Measurements from ENCODE around the gene P2RY8. TPM values are rescaled to one million over a fixed set of nuclear protein-coding genes. Genes with fewer than 3 reads are reported as not detected.
"Not testable (repeated sequence)": the region's sequence is repeated elsewhere in the genome, so short reads cannot be mapped to it uniquely, and the experiment has no call there.

Gene P2RY8
- total RNA-seq, 1 donor from 2014 or later, result 0.32 TPM

GRCh38 chrX:1427756-1428155 is 109.2 kb downstream of the P2RY8 start:
- Mint-ChIP-seq H3K36me3 (peaks cover 42% of the 10 kb centered on the region), H3K27me3 (ENCODE audit: insufficient read depth, low read depth) (peaks cover 7% of the 10 kb centered on the region), H3K27ac (no peak overlapping the region), H3K4me3 (no peak overlapping the region), H3K9me3 (peaks cover 23% of the 10 kb centered on the region), H3K4me1 (peaks cover 4% of the 10 kb centered on the region)
- Histone ChIP-seq H3K4me3 (no peak overlapping the region), H3K9ac (no peak overlapping the region), H3F3A (ENCODE audit: low read depth) (peaks cover 12% of the 10 kb centered on the region), H3K27me3 (no peaks in the 10 kb centered on the region), H3K4me2 (no peak overlapping the region), H3K79me2 (ENCODE audit: low read depth) (no peaks in the 10 kb centered on the region), H3K27ac (no peak overlapping the region), H2AFZ (replicated peaks) (no peak overlapping the region), H3K4me1 (no peaks in the 10 kb centered on the region), H4K20me1 (ENCODE audit: low read depth) (no peaks in the 10 kb centered on the region), H3K36me3 (peaks cover 5% of the 10 kb centered on the region), H3K9me3 (ENCODE audit: low read depth) (no peaks in the 10 kb centered on the region)
- DNase-seq (ENCODE audit: low spot score), result no peak
- TF ChIP-seq EZH2phosphoT487 (IDR thresholded peaks at IDR 0.05), result no peak
- no peak for TF ChIP-seq EZH2 (IDR thresholded peaks at IDR 0.05)
- TF ChIP-seq CTCF (IDR thresholded peaks at IDR 0.05), result no peak

GRCh38 chrX:1426321-1426720 is 110.7 kb downstream of the P2RY8 start:
- DNase-seq (ENCODE audit: low spot score); H3K9me3 ChIP-seq (ENCODE audit: low read depth); H4K20me1 ChIP-seq (ENCODE audit: low read depth); H3K4me1 Mint-ChIP-seq; H3K4me3 ChIP-seq; H3K4me3 Mint-ChIP-seq; H3K4me2 ChIP-seq; H3K4me1 ChIP-seq; H3K27ac Mint-ChIP-seq; H2AFZ ChIP-seq (replicated peaks); H3K27me3 Mint-ChIP-seq (ENCODE audit: insufficient read depth, low read depth); H3K27me3 ChIP-seq; H3K79me2 ChIP-seq (ENCODE audit: low read depth); H3K27ac ChIP-seq; H3F3A ChIP-seq (ENCODE audit: low read depth); H3K9ac ChIP-seq: not testable (repeated sequence)
- H3K36me3 Mint-ChIP-seq, result peaks cover 53% of the 10 kb centered on the region
- peaks cover 35% of the 10 kb centered on the region for H3K9me3 Mint-ChIP-seq
- peaks cover 16% of the 10 kb centered on the region for H3K36me3 ChIP-seq

GRCh38 chrX:1425381-1425780 is 111.6 kb downstream of the P2RY8 start:
- no peak overlapping the region for H3K4me3 Mint-ChIP-seq
- H3F3A ChIP-seq (ENCODE audit: low read depth), result no peaks in the 10 kb centered on the region
- no peaks in the 10 kb centered on the region for H3K27me3 ChIP-seq
- no peaks in the 10 kb centered on the region for H3K4me1 ChIP-seq
- no peaks in the 10 kb centered on the region for H4K20me1 ChIP-seq (ENCODE audit: low read depth)
- H3K36me3 ChIP-seq, result peaks cover 18% of the 10 kb centered on the region
- H3K27me3 Mint-ChIP-seq (ENCODE audit: insufficient read depth, low read depth), result peaks cover 2% of the 10 kb centered on the region
- no peak overlapping the region for H2AFZ ChIP-seq (replicated peaks)
- peaks cover 35% of the 10 kb centered on the region for H3K9me3 Mint-ChIP-seq
- no peak overlapping the region for H3K27ac Mint-ChIP-seq
- H3K36me3 Mint-ChIP-seq, result peaks cover 55% of the 10 kb centered on the region
- H3K4me2 ChIP-seq, result no peak overlapping the region
- H3K4me1 Mint-ChIP-seq, result no peaks in the 10 kb centered on the region
- DNase-seq (ENCODE audit: low spot score), result no peak
- H3K9me3 ChIP-seq (ENCODE audit: low read depth), result no peaks in the 10 kb centered on the region
- TF ChIP-seq EZH2phosphoT487 (IDR thresholded peaks at IDR 0.05) (no peak), CTCF (IDR thresholded peaks at IDR 0.05) (no peak), EZH2 (IDR thresholded peaks at IDR 0.05) (no peak)
- no peaks in the 10 kb centered on the region for H3K79me2 ChIP-seq (ENCODE audit: low read depth)
- no peak overlapping the region for H3K9ac ChIP-seq
- no peak overlapping the region for H3K4me3 ChIP-seq
- no peak overlapping the region for H3K27ac ChIP-seq

- Mint-ChIP-seq H3K9me3 (peaks cover 35% of the 10 kb centered on the region), H3K27ac (no peak overlapping the region), H3K4me1 (no peaks in the 10 kb centered on the region), H3K36me3 (peaks cover 57% of the 10 kb centered on the region), H3K4me3 (no peak overlapping the region), H3K27me3 (ENCODE audit: insufficient read depth, low read depth) (peaks cover 8% of the 10 kb centered on the region)
- H2AFZ ChIP-seq (replicated peaks), result no peak overlapping the region
- H3K9me3 ChIP-seq (ENCODE audit: low read depth), result no peaks in the 10 kb centered on the region
- H3K27ac ChIP-seq, result no peak overlapping the region
- H3F3A ChIP-seq (ENCODE audit: low read depth), result peaks cover 5% of the 10 kb centered on the region
- H3K79me2 ChIP-seq (ENCODE audit: low read depth), result no peaks in the 10 kb centered on the region
- H3K4me2 ChIP-seq, result no peak overlapping the region
- no peak overlapping the region for H3K9ac ChIP-seq
- no peaks in the 10 kb centered on the region for H3K27me3 ChIP-seq
- DNase-seq (ENCODE audit: low spot score), result no peak
- no peak overlapping the region for H3K4me3 ChIP-seq
- H4K20me1 ChIP-seq (ENCODE audit: low read depth), result no peaks in the 10 kb centered on the region
- H3K36me3 ChIP-seq, result peaks cover 18% of the 10 kb centered on the region
- H3K4me1 ChIP-seq, result peaks cover 4% of the 10 kb centered on the region
- no peak for TF ChIP-seq EZH2phosphoT487 (IDR thresholded peaks at IDR 0.05)
- no peak for TF ChIP-seq CTCF (IDR thresholded peaks at IDR 0.05)
- no peak for TF ChIP-seq EZH2 (IDR thresholded peaks at IDR 0.05)
Measured at GRCh38 chrX:1424147-1424851, 112.7 kb downstream of the P2RY8 start.

Measured in neural progenitor cell (in vitro differentiated cells).